G401 (cell line): ENCODE measurements around the gene GNG4. TPM values are rescaled to one million over a fixed set of nuclear protein-coding genes. Genes with fewer than 3 reads are reported as not detected.
"Not testable (repeated sequence)": the region's sequence is repeated elsewhere in the genome, so short reads cannot be mapped to it uniquely, and the experiment has no call there.

Source experiments
- DNase-seq: peaks from one replicate; pipeline ENCODE4 v3.0.0-alpha.2; 2015; ENCODE audit warnings: low spot score
- in situ Hi-C: cut with HindIII; loops from 2 replicates; pipeline ENCODE4 v1.10.0; 2016; ENCODE audit warnings: low sequenced_read_pairs, mixed read lengths
- total RNA-seq: library from RNA; depleted of rRNA; stranded (reverse); fragments of >200 nt; shearing (Covaris generic); gene quantifications from 2 replicates; pipeline ENCODE4 v1.2.3, GENCODE V29; 2014

The GNG4 gene
- total RNA-seq, 1 experiment from 2014 or later: 7.5 TPM

GRCh38 chr1:235651170-235651806 lies 1.7 kb upstream of the GNG4 start:
- in situ Hi-C loops: no loop called here
- no peak for DNase-seq

- DNase-seq: peak; percentile 29
- in situ Hi-C loops: no loop called here
Observed at GRCh38 chr1:235650341-235651169, 971 bp upstream of the GNG4 start.

GRCh38 chr1:235648954-235649367 lies 623 bp downstream of the GNG4 start:
- in situ Hi-C loops: no loop called here
- DNase-seq: peak; percentile 54

GRCh38 chr1:235648407-235648907 lies 1.1 kb downstream of the GNG4 start:
- DNase-seq: peak; percentile 88
- in situ Hi-C loops: no loop called here

- in situ Hi-C loops, DNase-seq: not testable (repeated sequence)
Observed at GRCh38 chr1:235647537-235647936, 2.0 kb downstream of the GNG4 start.

- DNase-seq: no peak
- in situ Hi-C loops: no loop called here
Observed at GRCh38 chr1:235646463-235646862, 3.1 kb downstream of the GNG4 start.

GRCh38 chr1:235644693-235645305 lies 4.8 kb downstream of the GNG4 start:
- in situ Hi-C loops: no loop called here
- DNase-seq: no peak

- DNase-seq: no peak
- in situ Hi-C loops: no loop called here
Observed at GRCh38 chr1:235643837-235644692, 5.5 kb downstream of the GNG4 start.

GRCh38 chr1:235642943-235643371 lies 6.6 kb downstream of the GNG4 start:
- DNase-seq: no peak
- in situ Hi-C loops: no loop called here

GRCh38 chr1:235642011-235642942 lies 7.3 kb downstream of the GNG4 start:
- in situ Hi-C loops: no loop called here
- DNase-seq: no peak

- DNase-seq: no peak
- in situ Hi-C loops: no loop called here
Observed at GRCh38 chr1:235640580-235640979, 9.0 kb downstream of the GNG4 start.

- peak; percentile 41 for DNase-seq
- in situ Hi-C loops: no loop called here
Observed at GRCh38 chr1:235639226-235640205, 10.1 kb downstream of the GNG4 start.

- DNase-seq, in situ Hi-C loops: not testable (repeated sequence)
Observed at GRCh38 chr1:235638612-235639011, 11.0 kb downstream of the GNG4 start.

- in situ Hi-C loops: no loop called here
- DNase-seq: no peak
Observed at GRCh38 chr1:235637756-235638534, 11.6 kb downstream of the GNG4 start.

- in situ Hi-C loops: no loop called here
- no peak for DNase-seq
Observed at GRCh38 chr1:235635938-235636662, 13.5 kb downstream of the GNG4 start.
